Subcutaneous abdominal adipose tissue (tissue), 5 donors: ENCODE results near the gene IFNL1.
"Not testable (repeated sequence)": the region's sequence is repeated elsewhere in the genome, so short reads cannot be mapped to it uniquely, and the experiment has no call there.

ENCODE experiments used
- H3K27ac ChIP-seq: one replicate; pipeline ENCODE4 v1.7.0; 2013; ENCODE audit warnings: low read depth, mild to moderate bottlenecking, inconsistent platforms, low read length, moderate library complexity
- H3K27me3 ChIP-seq, 5 donors: one replicate each; pipeline ENCODE4 v1.7.0; 2013; ENCODE audit warnings: low read length in 5 of 5, inconsistent platforms in 1 of 5; ENCODE audit not compliant: control insufficient read depth in 5 of 5, insufficient read depth in 4 of 5
- H3K36me3 ChIP-seq, 5 donors: one replicate each; pipeline ENCODE4 v1.7.0; 2013; ENCODE audit warnings: low read length in 5 of 5; ENCODE audit not compliant: control insufficient read depth in 5 of 5, insufficient read depth in 5 of 5
- H3K4me1 ChIP-seq, 5 donors: one replicate each; pipeline ENCODE4 v1.7.0; 2013; ENCODE audit warnings: low read length in 5 of 5, mild to moderate bottlenecking in 3 of 5, moderate library complexity in 1 of 5; ENCODE audit not compliant: control insufficient read depth in 5 of 5, insufficient read depth in 5 of 5
- H3K4me3 ChIP-seq, 5 donors: one replicate each; pipeline ENCODE4 v1.7.0; 2013; ENCODE audit warnings: low read length in 5 of 5, low read depth in 1 of 5
- H3K9ac ChIP-seq, 5 donors: one replicate each; pipeline ENCODE4 v1.7.0; 2013; ENCODE audit warnings: low read length in 5 of 5, mild to moderate bottlenecking in 4 of 5, moderate library complexity in 3 of 5
- H3K9me3 ChIP-seq, 5 donors: one replicate each; pipeline ENCODE4 v1.7.0; 2013; ENCODE audit warnings: low read length in 5 of 5; ENCODE audit not compliant: control insufficient read depth in 5 of 5
- donor health status: healthy.
- donor health status: healthy.
- donor health status: healthy.
- donor health status: healthy.
- donor health status: healthy.

IFNL1 gene

DNA sequence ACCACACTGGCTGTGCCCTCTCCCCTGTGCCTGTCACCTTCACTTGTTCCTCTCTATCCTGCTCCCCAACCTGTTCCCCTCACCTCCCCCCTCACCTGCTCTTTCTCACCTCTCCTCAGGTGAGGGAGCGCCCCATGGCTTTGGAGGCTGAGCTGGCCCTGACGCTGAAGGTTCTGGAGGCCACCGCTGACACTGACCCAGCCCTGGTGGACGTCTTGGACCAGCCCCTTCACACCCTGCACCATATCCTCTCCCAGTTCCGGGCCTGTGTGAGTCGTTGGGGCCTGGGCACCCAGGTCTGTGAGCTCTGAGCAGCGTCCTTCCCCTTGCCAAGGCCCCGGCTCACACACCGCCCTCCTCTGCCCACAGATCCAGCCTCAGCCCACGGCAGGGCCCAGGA is 26.8 kb upstream of the IFNL1 start:
- H3K27ac ChIP-seq, H3K36me3 ChIP-seq, H3K4me3 ChIP-seq, H3K9me3 ChIP-seq, H3K9ac ChIP-seq: not testable (repeated sequence)
- Histone ChIP-seq H3K27me3 (peaks cover 17 to 29% (median 19%) of the 10 kb centered on the region in 5 donors), H3K4me1 (peaks cover 0 to 12% (median 12%) of the 10 kb centered on the region in 5 donors)

DNA sequence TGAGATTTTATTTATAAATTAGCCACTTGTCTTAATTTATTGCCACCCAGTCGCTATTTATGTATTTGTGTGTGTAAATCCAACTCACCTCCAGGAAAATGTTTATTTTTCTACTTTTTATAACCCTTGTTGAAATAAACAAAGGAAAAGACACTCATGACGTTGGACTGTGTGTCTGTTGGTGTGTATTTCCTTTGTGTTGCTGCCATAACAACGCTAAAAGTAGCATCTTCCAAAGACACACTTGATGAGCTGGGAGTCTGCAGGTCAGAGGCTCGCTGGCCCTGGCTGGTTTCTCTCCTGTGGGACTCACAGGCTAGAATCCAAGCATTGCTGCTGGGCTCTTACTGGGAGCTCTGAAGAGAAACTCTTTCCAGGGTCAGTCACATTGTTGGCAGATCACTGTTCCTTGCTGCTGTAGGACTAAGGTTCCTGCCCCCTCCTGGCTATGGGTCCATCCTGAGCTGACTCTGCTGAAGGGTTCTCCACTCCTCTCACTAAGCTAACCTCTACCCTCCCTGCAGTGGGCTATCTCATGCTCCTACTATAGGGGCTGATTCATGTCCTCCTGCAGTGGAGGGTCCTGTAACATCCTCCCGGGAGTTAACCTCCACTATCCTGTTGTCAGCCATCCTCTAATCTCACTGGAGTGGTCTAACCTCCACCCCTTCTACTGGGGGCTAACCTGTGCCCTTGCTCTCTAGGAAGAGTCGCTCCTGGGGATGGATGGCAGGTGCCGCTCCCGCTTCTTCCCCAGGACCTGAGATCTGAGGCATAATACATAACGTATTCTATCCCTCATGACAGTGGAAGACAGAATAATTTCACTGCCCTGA is 26.0 kb upstream of the IFNL1 start:
- Histone ChIP-seq H3K9me3 (no peaks in the 10 kb centered on the region), H3K27ac (no peak overlapping the region), H3K27me3 (peaks cover 8 to 20% (median 12%) of the 10 kb centered on the region in 5 donors), H3K9ac (no peak overlapping the region), H3K4me3 (no peak overlapping the region), H3K36me3 (no peaks in the 10 kb centered on the region), H3K4me1 (peaks cover 0 to 4% (median 4%) of the 10 kb centered on the region in 5 donors)

DNA sequence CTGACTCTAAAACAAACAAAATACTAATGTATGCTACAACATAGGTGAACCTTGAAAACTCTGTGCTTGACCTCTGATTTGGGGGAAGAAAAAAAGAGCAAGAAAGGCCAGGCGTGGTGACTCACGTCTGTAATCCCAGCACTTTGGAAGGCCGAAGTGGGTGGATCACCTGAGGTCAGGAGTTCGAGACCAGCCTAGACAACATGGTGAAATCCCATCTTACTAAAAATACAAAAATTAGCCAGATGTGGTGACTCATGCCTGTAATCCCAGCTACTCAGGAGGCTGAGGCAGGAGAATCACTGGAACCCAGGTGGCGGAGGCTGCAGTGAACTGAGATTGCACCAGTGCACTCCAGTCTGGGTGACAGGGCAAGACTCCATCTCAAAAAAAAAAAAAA is 22.3 kb upstream of the IFNL1 start:
- not testable (repeated sequence) for H3K9me3 ChIP-seq, H3K27ac ChIP-seq, H3K36me3 ChIP-seq, H3K4me1 ChIP-seq, H3K9ac ChIP-seq, H3K4me3 ChIP-seq
- peaks cover under 1 to 16% (median 8%) of the 10 kb centered on the region in 5 donors for H3K27me3 ChIP-seq

DNA sequence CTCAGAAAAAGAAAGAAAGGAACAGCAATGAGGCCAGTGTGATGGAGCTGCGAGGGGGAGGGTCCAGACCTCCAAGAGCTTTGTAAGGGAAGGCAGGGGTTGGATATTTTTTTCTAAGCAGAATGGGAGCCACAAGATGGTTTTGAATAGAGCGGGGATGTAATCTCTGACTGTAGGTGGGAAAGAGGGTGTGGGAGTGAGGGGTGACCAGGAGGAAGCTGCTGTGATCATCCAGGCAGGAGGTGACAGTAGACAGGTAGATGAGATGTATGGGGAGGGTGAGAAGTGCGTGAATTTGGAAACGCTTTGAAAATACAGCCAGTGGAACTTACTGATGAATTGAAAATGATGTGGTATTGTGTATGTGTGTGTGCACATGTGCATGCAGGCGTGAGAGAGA is 20.6 kb upstream of the IFNL1 start:
- Histone ChIP-seq H3K9ac (no peak overlapping the region), H3K27me3 (peaks cover 0 to 10% (median 3%) of the 10 kb centered on the region in 5 donors)

DNA sequence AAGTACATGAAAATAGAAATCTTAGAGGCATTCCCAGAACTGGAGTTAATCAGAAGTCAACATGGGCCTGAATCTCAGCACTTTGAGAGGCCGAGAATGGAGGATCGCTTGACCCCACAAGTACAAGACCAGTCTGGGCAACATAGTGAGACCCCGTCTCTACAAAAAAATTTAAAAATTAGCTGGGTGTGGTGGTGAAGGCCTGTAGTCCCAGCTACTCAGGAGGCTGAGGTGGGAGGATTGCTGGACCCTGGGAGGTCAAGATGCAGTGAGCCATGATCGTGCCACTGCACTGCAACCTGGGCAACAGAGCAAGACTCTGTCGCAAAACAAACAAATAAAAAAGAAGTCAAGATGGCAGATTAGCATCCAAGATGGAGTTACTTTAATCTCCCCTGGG is 19.5 kb upstream of the IFNL1 start:
- H3K4me1 ChIP-seq = no peaks in the 10 kb centered on the region

More for the DNA sequence above, 20.6 kb upstream of the IFNL1 start:
- no peaks in the 10 kb centered on the region for H3K9me3 ChIP-seq
- H3K4me1 ChIP-seq = no peaks in the 10 kb centered on the region
- H3K36me3 ChIP-seq = no peaks in the 10 kb centered on the region
- no peak overlapping the region for H3K27ac ChIP-seq
- no peak overlapping the region for H3K4me3 ChIP-seq

DNA sequence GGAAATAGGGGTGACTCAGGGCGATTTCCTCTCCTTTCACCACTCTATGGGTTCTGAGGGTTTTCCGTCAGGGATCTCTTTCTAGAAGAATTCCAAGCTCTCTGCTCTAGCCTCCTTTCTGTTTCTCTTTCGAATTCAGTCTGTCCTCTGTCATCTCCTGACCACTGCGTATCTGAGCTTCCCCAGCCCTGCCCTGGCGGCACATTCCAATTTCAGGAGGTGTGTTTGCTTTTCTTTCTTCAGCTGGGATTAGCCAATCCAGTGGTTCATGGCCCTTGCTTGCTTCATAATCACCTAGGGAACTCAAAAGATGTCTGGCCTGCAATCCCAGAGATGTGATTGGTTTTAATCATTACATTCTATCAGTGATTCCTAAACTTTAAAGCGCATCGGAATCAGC is 18.6 kb upstream of the IFNL1 start:
- Histone ChIP-seq H3K27me3 (peaks cover 0 to 4% (median 0%) of the 10 kb centered on the region in 5 donors), H3K36me3 (no peaks in the 10 kb centered on the region), H3K27ac (no peak overlapping the region), H3K9ac (no peak overlapping the region), H3K4me3 (no peak overlapping the region), H3K4me1 (no peaks in the 10 kb centered on the region), H3K9me3 (peaks cover 0 to 13% (median 10%) of the 10 kb centered on the region in 5 donors)

More for the DNA sequence above, 19.5 kb upstream of the IFNL1 start:
- Histone ChIP-seq H3K27ac (no peak overlapping the region), H3K36me3 (no peaks in the 10 kb centered on the region), H3K27me3 (peaks cover 0 to 4% (median 0%) of the 10 kb centered on the region in 5 donors), H3K4me3 (no peak overlapping the region), H3K9ac (no peak overlapping the region), H3K9me3 (peaks cover 0 to 7% (median 5%) of the 10 kb centered on the region in 5 donors)

DNA sequence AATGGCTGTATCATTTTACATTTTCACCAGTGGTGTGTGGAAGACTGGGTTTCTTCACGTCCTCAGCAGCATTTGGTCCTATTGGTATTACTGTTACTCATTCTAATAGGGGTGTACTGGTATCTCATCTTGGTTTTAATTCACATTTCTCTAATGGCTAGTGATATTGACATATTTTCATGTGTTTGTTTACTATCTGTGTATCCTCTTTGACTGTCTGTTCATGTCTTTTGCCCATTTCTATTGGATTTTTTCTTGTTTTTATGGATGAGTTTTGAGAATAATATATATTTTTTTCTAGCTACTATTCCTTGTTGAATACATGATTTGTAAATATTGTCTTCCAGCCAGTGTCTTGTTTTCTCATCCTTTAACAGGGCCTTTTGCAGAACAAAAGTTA is 14.2 kb upstream of the IFNL1 start:
- H3K9ac ChIP-seq = no peak overlapping the region
- no peaks in the 10 kb centered on the region for H3K36me3 ChIP-seq

DNA sequence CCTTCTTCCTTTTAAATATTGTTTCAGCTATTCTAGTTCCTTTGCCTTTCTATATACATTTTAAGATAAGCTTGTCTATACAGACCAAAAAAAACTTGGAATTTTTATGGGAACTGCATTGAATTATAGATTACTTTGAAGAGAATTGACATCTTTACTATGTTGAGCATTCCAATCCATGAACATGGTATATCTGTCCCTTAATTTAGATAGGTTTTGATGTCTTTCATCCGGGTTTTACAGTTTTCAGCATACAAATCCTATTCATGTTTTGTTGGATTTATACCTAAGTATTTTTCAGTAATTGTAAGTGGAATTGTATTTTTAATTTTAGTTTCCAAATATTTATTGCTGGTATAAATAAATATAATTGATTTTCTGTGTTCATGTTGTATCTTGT is 12.2 kb upstream of the IFNL1 start:
- no peaks in the 10 kb centered on the region for H3K4me1 ChIP-seq
- H3K27ac ChIP-seq = no peak overlapping the region
- no peak overlapping the region for H3K9ac ChIP-seq
- no peaks in the 10 kb centered on the region for H3K36me3 ChIP-seq
- H3K4me3 ChIP-seq = no peak overlapping the region
- no peaks in the 10 kb centered on the region for H3K27me3 ChIP-seq
- peaks cover 0 to 24% (median 17%) of the 10 kb centered on the region in 5 donors for H3K9me3 ChIP-seq

More for the DNA sequence above, 14.2 kb upstream of the IFNL1 start:
- peaks cover 0 to 18% (median 13%) of the 10 kb centered on the region in 5 donors for H3K9me3 ChIP-seq
- peaks cover 0 to 4% (median 0%) of the 10 kb centered on the region in 5 donors for H3K27me3 ChIP-seq
- H3K27ac ChIP-seq = no peak overlapping the region
- H3K4me3 ChIP-seq = no peak overlapping the region
- H3K4me1 ChIP-seq = no peaks in the 10 kb centered on the region

DNA sequence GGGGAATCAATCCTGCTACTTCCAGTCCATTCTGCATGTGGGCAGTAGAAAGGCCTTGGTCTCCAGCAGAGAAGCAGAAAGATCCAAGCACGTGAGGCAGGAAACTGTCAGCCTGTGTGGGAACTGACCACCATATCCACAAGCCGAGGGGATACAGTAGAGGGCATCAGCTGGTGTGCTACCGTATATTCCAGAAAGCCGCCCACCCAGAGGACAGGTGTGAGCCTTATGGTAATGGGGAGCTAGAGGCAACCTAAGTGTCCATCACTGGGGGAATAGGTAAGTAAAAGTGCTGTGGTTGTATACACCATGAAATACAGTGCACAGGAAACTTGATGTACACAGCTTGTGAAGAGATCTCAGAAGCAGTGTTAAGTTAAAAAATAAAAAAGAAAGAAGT is 2.8 kb upstream of the IFNL1 start:
- no peak overlapping the region for H3K4me3 ChIP-seq
- H3K9ac ChIP-seq = no peak overlapping the region

DNA sequence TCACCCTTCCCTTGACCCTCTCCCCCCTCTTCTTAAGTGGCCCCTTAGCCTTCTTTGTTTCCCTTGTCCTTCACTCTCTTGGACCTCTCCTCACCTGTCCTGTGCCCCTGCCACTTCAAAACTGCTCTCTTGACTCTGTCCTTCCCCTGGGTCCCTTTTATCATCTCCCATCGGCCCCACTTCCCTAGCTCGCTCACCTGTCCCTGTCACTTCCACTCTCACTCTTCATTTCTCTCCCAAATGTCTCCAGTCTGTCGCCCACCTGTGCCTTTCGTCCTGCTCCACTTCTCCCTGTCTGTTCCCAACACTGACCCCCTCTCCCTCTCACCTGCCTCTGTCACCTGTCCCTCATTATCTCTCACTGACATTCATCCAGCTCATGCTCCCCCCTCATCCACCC is 699 bp downstream of the IFNL1 start:
- H3K27ac ChIP-seq = no peak overlapping the region
- no peaks in the 10 kb centered on the region for H3K4me1 ChIP-seq
- no peaks in the 10 kb centered on the region for H3K36me3 ChIP-seq

More for the DNA sequence above, 2.8 kb upstream of the IFNL1 start:
- Histone ChIP-seq H3K4me1 (no peaks in the 10 kb centered on the region), H3K36me3 (no peaks in the 10 kb centered on the region), H3K9me3 (no peaks in the 10 kb centered on the region), H3K27ac (no peak overlapping the region), H3K27me3 (peaks cover 0 to 10% (median 4%) of the 10 kb centered on the region in 5 donors)

More for the DNA sequence above, 699 bp downstream of the IFNL1 start:
- no peak overlapping the region for H3K9ac ChIP-seq
- peaks cover 0 to 13% (median 4%) of the 10 kb centered on the region in 5 donors for H3K27me3 ChIP-seq
- H3K9me3 ChIP-seq = no peaks in the 10 kb centered on the region
- H3K4me3 ChIP-seq = no peak overlapping the region
